GM23248 (cell line): Measurements from ENCODE around the gene AKT2.

Experiments
- EZH2 ChIP-seq: fragments of 200-600 bp; sonication (generic); IDR thresholded peaks from 2 replicates; pipeline ENCODE4 v1.6.1; 2018; ENCODE audit warnings: antibody characterized with exemption, mild to moderate bottlenecking; ENCODE audit not compliant: insufficient read depth, poor library complexity, severe bottlenecking
- EZH2phosphoT487 ChIP-seq: fragments of 200-600 bp; sonication (generic); IDR thresholded peaks from 2 replicates; pipeline ENCODE4 v1.6.1; 2018; ENCODE audit warnings: antibody characterized with exemption, moderate library complexity, mild to moderate bottlenecking, low read depth; ENCODE audit not compliant: insufficient read depth

DNA sequence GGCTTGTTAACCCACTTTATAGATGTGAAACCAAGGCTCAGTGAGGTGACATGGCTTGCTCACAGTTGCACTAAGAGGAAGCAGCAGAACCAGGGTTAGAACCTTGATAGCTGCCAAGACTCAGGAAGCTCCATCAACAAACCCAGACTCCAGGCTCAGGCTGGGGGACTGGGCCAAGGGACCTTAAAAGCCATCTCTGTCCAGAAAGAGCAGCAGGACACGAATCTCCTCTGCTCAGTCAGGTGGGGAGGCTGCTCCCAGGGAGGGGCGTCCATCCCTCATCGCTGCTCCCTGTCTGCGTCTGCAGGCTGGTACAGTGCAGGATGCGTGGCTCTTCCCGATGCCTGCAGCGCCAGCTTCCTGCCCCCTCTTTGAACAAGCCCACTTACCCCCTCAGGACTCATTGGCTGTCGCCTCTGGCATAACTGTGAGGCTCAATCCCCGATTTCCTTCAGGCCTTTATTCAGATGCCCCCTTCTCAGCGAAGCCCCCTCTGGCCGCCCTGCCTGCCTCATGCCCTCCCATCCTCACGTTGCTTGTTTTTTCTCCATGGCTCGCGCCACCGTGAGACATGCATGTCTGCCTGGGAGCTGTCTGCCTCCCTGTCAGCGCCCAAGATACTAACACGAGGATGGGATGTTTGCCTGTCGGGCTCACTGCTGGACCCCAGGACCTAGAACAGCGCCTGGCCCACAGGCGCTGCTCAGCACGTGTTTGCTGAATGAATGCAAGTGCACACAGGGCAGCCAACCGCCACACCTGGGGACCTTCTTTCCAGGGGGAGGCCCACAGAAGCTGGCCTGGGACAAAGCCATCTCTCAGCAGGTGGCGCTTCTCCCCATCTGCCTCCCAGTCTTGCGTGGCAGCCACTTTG, 21.5 kb downstream of the AKT2 start:
- TF ChIP-seq EZH2 (no peak), EZH2phosphoT487 (no peak)
